Kidney epithelial cell (primary cell): ENCODE data around the gene ZBTB4. TPM values are rescaled to one million over a fixed set of nuclear protein-coding genes. Genes with fewer than 3 reads are reported as not detected.

Experiments
- DNase-seq: peaks from one replicate; pipeline ENCODE4 v3.0.0-alpha.2; 2010; ENCODE audit warnings: low read depth
- H3K27me3 ChIP-seq: 2 replicates; pipeline ENCODE4 v1.6.0; 2011; ENCODE audit warnings: low read length; ENCODE audit not compliant: control insufficient read depth, insufficient read depth
- H3K36me3 ChIP-seq: 2 replicates; pipeline ENCODE4 v1.5.1; 2011; ENCODE audit warnings: low read length; ENCODE audit not compliant: control insufficient read depth, insufficient read depth
- H3K4me3 ChIP-seq: 2 replicates; pipeline ENCODE4 v1.5.1; 2011; ENCODE audit warnings: low read depth, mild to moderate bottlenecking, control low read depth, low read length
- CTCF ChIP-seq: IDR thresholded peaks from 2 replicates; pipeline ENCODE4 v1.5.1; 2011; ENCODE audit warnings: mild to moderate bottlenecking, moderate library complexity, low read length, control low read depth, inconsistent platforms; ENCODE audit not compliant: insufficient read depth, poor library complexity, severe bottlenecking
- total RNA-seq: library from RNA; depleted of rRNA; stranded (reverse); fragments of >200 nt; gene quantifications from 2 replicates; pipeline ENCODE4 v1.2.3, GENCODE V29; 2015

The ZBTB4 gene
- total RNA-seq, 1 donor from 2014 or later: 26.3 TPM

GRCh38 chr17:7468804-7469389, 10.5 kb downstream of the ZBTB4 start:
- no peak overlapping the region for H3K4me3 ChIP-seq
- no peaks in the 10 kb centered on the region for H3K27me3 ChIP-seq
- H3K36me3 ChIP-seq: peaks cover 3% of the 10 kb centered on the region
- no peak for DNase-seq
- TF ChIP-seq CTCF: no peak

- Histone ChIP-seq H3K36me3 (peaks cover 4% of the 10 kb centered on the region), H3K27me3 (no peaks in the 10 kb centered on the region), H3K4me3 (no peak overlapping the region)
- no peak for TF ChIP-seq CTCF
- no peak for DNase-seq
Observed at GRCh38 chr17:7468290-7468689, 11.1 kb downstream of the ZBTB4 start.

- H3K36me3 ChIP-seq: peaks cover 4% of the 10 kb centered on the region
- TF ChIP-seq CTCF: no peak
- H3K27me3 ChIP-seq: no peaks in the 10 kb centered on the region
- no peak for DNase-seq
- no peak overlapping the region for H3K4me3 ChIP-seq
Observed at GRCh38 chr17:7467498-7467897, 11.9 kb downstream of the ZBTB4 start.

GRCh38 chr17:7466639-7467341, 12.6 kb downstream of the ZBTB4 start:
- H3K4me3 ChIP-seq: no peak overlapping the region
- H3K36me3 ChIP-seq: peaks cover 4% of the 10 kb centered on the region
- DNase-seq: no peak
- H3K27me3 ChIP-seq: no peaks in the 10 kb centered on the region
- TF ChIP-seq CTCF: no peak

- no peaks in the 10 kb centered on the region for H3K27me3 ChIP-seq
- peaks cover 4% of the 10 kb centered on the region for H3K36me3 ChIP-seq
- no peak overlapping the region for H3K4me3 ChIP-seq
- no peak for DNase-seq
- TF ChIP-seq CTCF: no peak
Observed at GRCh38 chr17:7466318-7466638, 13.2 kb downstream of the ZBTB4 start.

GRCh38 chr17:7465597-7466275, 13.7 kb downstream of the ZBTB4 start:
- DNase-seq: no peak
- H3K36me3 ChIP-seq: peaks cover 4% of the 10 kb centered on the region
- no peak for TF ChIP-seq CTCF

More at GRCh38 chr17:7465597-7466275, 13.7 kb downstream of the ZBTB4 start:
- H3K27me3 ChIP-seq: no peaks in the 10 kb centered on the region
- no peak overlapping the region for H3K4me3 ChIP-seq
